ENCODE results near the gene GOLGA6L7.
A peak's percentile ranks its signal among the peaks of the same experiment; 100 is the strongest.
"Not testable (repeated sequence)": the region's sequence is repeated elsewhere in the genome, so short reads cannot be mapped to it uniquely, and the experiment has no call there.

Gene GOLGA6L7

GRCh38 chr15:28840285-28840684 is 8.2 kb downstream of the GOLGA6L7 start:
- not testable (repeated sequence) for DNase-seq

- not testable (repeated sequence) for DNase-seq
Measured at GRCh38 chr15:28834957-28835585, 13.4 kb downstream of the GOLGA6L7 start.

DNA sequence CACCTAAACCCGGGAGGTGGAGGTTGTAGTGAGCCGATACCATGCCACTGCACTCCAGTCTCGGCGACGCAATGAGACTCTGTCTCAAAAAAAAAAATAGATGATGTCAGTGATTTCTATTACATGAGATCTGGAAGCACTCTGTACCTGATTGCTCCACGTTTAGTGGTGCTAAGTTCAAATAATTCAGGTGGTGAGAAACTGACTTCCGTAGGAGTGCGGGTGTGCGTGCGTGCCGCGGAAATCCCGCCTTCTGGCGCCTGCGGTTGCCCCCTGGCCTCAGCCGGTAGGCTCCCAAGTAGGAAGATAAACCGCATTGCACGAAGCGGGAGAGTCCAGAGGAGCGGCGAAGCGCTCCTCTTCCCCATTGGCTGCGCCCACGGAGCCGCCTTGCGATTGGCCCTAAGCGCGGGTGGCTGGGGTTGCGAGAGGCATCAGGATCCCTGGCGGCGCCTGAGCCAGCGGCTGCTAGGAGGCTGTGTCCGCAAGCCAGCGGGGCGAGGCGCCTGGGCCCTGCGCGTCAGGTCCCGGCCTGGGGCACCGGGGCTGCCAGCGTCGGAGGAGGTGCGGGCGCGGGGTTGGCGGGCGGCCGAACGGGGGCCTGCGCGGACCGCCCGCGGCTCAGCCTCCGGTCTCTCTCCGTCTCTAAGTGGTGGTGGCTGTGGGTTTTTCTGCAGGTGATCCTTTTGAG is 16.4 kb downstream of the GOLGA6L7 start:
- DNase-seq: peak; percentile 91

DNA sequence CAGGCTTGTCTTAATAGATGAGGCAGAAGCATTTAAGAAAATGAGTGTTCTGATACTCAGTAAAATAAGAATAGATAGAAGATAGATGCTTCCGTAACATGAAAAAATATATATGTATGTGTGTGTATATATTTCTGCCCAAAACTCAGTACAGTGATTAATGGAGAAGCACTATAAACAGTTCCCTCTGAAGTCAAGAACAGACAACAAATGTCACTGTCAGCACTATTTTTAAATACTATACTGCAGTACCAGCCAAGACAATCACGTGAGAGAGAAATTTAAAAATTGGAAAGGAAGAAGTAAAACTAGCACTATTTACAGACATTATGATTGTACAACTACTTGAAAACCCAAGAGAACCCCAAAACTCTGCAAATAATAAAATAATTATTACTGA is 27.0 kb downstream of the GOLGA6L7 start:
- not testable (repeated sequence) for DNase-seq

GRCh38 chr15:28819930-28820295 is 28.5 kb downstream of the GOLGA6L7 start:
- DNase-seq: not testable (repeated sequence)

- not testable (repeated sequence) for DNase-seq
Measured at GRCh38 chr15:28819019-28819929, 29.2 kb downstream of the GOLGA6L7 start.

- DNase-seq: not testable (repeated sequence)
Measured at GRCh38 chr15:28818168-28818567, 30.3 kb downstream of the GOLGA6L7 start.

- not testable (repeated sequence) for DNase-seq
Measured at GRCh38 chr15:28814059-28814458, 34.4 kb downstream of the GOLGA6L7 start.

- DNase-seq: not testable (repeated sequence)
Measured at GRCh38 chr15:28813392-28813791, 35.1 kb downstream of the GOLGA6L7 start.

- DNase-seq: not testable (repeated sequence)
Measured at GRCh38 chr15:28811852-28812550, 36.4 kb downstream of the GOLGA6L7 start.

DNA sequence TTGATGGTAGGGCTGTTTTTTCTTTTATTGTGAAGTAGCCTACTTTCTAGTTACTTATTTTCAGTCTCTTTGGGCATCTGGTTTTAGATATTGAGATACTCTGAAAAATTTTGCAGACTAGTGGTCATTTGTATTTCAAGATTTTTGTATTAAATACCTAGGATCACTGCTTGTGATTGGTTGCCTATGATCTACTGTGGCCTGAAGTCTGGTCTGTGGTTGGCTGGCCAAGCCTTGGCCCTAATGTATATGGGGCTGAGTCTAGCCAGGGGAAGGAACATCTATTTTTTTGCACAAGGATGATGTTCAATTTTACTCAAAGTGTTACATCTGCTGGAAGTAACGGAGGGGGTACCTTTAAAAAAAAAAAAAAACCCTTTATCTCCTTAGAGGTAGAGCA is 38.0 kb downstream of the GOLGA6L7 start:
- peak; percentile 54 for DNase-seq

- not testable (repeated sequence) for DNase-seq
Measured at GRCh38 chr15:28808136-28808535, 40.3 kb downstream of the GOLGA6L7 start.

DNA sequence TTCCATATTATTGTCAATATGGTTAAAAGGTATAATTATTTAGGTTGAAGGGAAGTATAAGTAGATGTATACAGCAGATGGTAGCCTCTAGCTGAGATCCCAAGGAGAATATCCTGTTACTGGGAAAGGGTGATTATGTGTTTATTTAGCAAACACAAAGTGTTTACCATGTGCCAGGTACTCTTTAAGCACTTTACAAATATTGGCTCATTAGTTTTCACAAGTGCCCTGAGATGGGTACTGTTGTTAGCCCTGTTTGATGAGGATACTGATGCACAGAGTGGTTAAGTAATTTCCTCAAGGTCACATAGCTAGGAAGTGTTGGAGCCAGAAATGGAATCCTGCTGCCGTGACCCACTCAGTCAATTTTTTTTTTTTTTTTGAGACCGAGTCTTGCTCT is 48.1 kb downstream of the GOLGA6L7 start:
- DNase-seq: not testable (repeated sequence)

- DNase-seq: not testable (repeated sequence)
Measured at GRCh38 chr15:28798234-28798633, 50.2 kb downstream of the GOLGA6L7 start.

DNA sequence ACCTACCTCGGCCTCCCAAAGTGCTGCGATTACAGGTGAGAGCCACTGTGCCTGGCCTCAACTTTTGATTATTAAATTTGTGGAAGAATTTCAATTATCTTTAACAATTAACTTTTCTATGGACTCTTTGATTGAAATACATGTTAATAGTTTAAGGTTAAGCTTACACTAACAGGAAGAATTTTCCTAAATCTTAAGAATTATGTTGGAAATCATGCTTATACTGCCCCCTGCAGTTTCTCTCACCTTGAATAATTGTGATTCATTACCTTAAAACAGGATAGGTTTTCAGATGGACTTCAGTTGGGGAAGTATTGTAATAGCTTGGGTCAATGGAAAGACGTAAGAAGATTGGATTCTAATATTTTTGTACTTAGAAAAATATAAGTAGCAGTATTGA is 54.2 kb downstream of the GOLGA6L7 start:
- peak; percentile 35 for DNase-seq

Measured in MV-4-11 (cell line).